GM19351 (cell line): ENCODE measurements around the gene AHRR.
"Not testable (repeated sequence)": the region's sequence is repeated elsewhere in the genome, so short reads cannot be mapped to it uniquely, and the experiment has no call there.

Experiments
- ATAC-seq: cut with Tn5 transposase; IDR thresholded peaks from one replicate; pipeline ENCODE4 v1.9.1; 2021; ENCODE audit warnings: mild to moderate bottlenecking, moderate library complexity; ENCODE audit not compliant: unreplicated experiment

Gene AHRR

DNA sequence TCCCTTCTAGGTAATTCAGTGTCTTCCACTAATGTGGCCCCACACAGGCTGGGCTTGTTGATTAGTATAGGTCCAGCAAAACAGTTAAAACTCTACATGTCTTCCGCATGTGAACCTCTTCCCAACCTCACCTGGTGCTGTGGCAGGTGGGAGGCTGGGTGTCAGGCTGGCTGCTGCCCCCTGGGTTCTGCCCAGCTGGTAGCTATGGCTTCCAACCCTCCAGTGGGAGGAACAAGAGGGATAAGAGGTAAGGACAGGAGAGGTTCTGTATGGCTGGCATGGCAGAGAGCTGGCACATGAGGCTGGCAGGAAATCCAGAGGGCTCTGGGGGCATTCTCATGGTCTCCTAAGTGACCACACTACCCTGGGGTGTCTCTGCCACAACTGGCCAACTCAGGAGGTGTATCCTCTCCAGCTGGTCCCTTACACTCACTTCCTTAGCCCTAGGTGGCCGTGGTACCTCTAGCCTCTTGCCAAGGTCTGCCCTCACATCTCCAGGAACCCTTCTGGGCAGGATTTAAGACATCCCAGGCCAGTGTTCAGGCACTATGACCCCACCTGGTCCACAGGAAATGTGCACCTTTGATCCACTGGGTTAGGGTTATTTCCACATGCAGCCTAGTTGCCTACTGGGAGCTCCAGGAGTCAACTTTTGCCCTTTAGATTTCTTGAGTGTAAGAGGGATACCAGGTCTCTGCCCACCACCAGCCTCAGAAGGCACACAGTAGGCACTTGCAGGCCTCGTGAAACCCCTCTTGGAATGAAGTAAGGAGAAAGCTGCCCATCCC, 41.7 kb downstream of the AHRR start:
- no peak for ATAC-seq

DNA sequence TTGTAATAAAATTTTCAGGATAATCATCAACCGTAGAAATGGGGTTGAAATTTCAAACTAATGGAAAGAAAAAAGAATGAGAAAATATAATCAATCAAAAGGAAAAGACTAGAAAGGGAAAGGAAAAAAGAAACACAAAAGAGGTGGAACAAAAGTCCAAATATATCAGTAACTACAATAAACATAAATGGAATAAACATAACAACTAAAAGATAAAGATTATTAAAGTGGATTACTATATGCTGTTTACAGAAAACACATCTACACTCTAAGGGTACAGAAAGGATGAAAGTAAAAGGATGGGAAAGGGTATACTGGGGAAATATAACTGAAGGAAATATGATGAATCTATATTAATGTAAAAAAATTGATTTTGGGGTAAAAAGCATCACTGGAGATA, 43.0 kb downstream of the AHRR start:
- no peak for ATAC-seq

DNA sequence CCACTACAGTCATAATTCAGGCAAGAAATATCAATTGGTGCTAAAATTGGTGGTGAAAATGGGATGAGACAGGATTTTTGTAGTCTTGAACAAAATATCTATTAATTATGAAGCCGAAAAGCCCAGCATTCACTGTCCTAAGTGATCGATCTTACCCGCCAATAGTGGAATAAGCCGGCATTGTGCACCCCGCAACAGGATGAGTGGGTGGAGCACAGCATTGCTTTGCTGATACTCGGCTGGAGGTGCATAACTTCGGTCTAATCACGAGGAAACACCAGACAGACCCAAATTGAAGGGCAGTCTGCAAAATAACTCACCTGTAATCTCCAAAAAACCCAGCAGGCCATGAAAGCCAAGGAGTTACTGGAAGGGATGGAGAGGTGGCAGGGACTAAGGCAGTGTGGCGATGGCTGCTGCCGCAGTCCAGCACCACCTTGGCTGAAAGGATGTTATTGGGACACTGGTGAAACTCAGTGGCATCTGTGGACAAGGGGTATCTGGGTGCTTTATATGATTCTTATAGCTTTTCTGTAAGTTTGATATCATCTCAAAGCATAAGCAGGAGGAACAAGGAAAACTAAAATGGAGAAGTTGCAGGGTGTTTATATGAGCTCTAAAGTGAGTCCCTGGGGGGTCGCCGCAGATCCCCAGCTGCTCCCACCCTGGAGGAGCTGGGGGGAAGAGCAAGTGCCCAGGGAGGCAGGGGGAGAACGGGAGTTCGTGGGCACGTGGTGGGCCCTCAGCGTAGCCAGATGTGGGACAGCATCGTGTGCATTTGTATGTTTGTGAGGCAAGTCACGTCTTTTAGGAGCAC, 45.2 kb downstream of the AHRR start:
- ATAC-seq: no peak

DNA sequence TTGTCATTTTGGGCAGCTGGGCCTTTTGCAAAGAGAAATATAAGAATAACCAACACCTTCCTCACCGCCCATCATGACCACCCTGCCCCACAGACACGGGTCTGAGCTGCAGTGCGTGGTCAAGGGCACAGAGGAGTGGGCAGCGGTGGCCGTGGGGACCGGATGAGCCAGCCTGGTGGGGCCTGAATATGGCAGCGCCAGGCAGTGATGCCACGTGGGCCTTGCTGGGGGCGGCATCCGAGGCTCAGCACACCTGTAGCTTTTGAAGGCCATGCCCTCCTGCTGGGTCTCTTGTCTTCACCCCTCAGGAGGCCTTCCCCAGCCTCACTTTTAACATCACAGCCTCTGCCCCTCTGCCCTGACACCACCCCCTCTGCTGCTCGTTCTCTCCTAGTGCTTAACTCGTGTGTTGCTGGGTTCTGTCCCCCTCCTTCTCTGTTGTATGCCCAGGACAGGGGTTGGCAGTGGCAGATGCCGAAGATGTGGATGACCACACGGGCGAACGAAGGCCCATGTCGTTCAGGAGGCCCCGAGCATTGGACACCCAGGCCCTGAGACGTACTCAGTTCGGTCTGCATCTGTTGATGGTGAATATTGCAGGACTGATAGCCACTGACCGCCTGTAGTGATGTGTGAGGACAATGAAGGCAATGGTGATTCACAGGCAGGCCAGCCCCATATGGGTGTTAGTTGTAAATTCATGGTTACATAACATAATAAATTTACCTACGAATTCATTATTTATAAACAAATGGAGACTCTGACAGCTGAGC, 46.0 kb downstream of the AHRR start:
- no peak for ATAC-seq

DNA sequence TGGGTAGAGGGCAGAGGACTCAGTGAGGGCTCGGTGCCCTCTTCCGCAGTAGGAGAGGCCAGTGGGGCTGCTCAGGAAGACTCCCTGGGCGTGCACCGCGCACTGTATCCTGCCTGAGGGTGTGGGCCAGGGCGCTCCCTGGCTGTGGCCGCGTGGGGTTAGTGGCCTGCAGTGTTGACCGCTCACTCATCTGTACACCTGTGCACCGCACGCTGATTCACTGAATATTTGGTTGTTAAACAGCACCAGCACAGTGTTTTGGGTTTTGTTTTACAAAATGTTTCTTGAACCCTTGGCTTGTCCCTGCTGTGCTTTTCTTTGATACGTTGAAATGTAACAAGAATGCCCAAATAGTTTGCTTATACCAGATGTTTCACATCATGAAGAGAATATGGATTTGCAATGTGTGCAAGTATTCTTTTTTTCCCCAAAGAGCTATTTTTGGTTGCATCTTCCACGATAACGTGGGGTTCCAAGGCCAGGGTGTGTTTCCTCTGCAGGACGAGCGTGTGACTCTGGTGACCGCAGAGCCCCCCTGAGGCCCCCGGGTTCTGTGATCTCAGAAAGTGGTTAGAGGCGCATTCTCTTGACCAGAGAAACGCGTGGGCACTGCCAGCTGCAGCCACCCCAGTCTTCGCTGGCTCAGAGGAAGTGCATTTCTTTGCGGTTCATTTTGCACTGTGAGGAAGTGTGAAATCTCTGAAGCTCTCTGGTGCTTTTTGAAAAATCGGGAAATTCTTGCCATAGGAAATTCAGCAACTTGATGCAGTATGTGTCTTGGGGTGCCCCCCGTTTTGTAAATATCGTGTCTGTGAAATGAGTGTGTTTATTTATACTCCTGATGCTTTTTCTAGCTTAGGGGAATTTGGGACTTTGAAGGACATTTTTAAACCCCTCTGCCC, 46.9 kb downstream of the AHRR start:
- ATAC-seq: peak; percentile 58

DNA sequence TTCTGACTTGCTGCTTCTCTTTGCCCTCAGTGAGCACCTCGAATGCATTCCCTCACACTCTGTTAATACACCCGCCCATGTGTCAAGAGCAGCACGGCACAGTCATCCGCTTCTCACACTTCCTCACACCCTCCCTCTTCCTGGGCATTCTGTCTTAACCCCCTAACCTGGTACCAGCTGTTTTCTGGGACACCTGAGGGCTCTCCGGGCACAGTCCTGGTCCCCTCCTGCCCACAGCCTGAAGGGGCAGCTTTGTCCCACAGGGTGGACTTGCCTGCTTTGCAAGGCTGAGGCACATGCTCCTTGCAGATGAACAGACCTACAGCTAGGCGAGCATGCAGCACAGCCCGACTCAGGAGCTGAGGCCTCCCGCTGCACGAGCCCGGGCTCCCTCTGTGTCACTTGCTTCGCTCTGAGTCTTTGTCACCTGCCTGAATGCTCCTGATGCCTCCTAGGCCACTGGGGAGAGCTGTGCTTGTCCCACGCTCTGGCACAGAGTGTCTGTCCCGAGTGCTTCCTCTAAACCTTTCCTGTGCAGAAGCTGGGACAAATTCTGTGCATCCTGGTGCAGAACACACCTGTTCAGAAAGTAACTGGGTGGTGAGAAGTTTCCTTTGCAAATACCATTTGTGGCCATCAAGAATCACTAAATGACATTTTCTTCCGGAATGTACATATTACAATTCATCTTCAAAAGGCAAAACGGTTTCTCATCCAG, 47.8 kb downstream of the AHRR start:
- ATAC-seq: peak; percentile 30

DNA sequence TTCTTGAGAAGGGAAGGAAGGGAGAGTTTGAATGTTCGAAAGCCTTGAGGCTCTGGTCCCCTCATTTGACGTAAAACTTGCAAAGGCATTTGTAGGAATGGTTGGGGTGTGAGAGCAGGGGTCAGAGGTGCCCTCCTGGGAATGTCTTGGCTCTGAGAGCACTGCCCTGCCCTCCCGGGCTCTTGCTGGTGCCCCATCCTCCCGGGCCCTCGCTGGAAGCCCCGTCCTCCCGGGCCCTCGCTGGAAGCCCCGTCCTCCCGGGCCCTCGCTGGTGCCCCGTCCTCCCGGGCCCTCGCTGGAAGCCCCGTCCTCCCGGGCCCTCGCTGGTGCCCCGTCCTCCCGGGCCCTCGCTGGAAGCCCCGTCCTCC, 48.3 kb downstream of the AHRR start:
- not testable (repeated sequence) for ATAC-seq

DNA sequence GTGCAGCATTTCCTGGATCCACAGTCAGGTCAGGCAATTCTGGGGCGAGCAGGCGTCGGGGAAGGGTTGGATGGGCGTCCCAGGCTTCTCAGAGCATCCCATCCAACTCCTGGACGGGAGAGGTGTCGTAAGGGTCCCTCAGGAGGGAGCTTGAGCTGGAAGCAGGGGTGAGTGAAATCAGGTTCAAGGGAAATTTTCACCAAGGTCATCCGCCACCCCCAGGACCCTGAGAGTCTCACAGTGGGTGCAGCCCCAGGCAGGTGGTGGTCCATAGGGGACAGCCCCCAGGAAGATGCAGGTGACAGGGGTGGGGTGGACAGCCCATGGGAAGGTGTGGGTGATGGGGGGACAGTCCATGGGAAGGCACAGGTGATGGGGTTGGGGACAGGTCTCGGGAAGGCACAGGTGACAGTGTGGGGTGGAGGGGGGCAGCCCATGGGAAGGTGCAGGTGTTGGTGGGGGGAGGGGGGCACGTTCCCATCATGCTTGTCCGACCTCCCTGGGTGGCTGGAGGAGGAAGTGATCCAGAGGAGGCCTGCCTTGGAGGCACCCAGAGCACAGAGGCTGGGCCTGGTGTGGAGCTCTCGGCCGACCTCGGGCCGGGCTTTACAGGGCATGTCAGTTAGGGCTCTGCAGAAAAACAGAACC, 48.9 kb downstream of the AHRR start:
- no peak for ATAC-seq

DNA sequence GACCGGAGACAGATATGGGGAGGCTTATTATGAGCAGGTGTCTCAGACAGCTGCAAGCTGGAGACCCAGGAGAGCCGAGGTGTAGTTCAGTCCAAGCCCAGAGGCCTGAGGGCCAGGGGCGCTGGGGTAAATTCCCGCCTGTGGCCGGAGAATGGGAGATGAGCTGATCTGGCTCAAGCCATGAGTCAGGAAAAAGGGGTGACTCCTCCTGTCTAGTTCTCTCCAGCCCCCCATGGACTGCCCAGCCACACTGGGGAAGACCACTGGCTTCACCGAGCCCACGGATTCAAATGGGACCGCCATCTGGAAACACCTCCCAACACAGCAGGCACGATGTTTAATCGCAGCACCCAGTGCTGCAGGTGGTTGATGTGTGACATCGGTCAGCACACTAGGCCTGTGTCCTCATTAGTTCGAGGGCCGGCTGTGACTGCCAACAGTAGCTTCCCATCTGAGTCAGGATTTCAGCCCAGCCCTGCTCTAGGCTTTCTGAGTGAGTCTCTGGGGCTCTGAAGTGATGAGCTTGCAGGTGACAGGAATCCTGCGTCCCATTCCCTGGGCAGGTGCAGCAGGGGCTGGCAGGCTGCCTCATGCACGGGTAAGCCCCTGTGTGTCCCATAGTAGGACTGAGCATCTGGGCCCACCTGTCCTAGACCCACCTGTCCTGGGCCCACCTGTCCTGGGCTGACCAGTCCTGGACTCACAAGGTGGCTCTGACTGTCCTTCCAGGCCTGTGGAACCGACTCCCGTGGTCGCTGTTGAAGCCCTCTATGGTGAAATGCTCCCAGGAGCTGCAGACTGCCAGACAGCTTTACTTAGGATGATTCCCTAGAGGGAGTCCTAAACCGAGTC, 49.7 kb downstream of the AHRR start:
- no peak for ATAC-seq

DNA sequence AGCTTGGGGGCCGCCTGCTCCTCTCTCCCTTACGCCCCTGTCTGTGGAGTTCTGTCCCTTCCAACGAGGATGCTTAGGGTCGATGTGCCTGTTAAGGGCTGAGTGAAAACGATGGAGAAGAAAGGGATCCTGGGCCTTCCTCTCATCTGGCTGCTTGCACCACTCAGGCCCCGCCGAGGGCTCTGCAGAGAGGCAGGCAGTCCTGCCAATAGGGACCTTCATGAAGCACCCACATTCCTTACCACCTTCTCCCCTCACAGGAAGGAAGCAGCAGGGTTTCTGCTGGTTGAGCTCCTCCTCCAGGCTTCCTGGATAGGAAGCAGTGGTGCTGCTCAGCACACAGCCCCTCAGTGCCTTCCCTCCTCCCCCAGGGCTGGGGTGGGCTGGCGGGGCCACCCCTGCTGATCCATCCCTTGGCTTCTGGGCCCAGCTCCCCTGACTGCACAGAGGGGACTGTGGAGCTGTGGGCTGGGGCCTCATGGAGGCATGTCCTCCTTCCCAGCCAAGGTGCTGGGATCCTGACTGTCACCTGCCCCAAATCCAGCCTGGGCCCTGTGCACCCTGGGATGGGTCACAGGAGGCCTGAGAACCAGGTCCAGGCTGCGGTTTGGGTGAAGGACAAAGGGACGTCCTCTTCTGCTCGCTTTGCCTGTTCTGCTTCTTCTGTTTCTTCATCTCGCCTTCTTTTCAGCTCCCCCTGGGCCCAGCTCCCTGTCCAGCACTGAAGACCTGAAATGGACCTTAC, 50.5 kb downstream of the AHRR start:
- no peak for ATAC-seq

DNA sequence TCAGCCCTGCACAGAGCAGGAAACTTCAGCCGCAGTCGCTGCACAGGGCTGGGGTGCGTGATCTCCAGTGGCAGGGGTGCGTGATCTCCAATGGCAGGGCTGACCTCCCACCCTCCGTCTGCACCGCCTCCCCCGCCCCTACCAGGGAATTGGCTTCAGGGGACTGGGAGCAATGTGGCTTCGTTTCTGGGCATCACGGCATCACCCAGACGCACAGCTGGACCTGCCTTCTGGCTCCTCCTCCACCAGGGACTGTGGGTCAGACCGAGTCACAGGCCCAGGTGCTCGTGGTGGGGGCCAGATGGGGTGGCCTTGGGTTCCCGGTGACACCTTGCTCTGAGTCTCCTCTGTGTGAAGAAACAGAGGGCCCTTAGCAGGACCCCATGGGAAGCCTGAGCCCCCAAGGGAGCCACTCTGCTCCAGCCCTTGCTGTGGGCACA, 51.1 kb downstream of the AHRR start:
- ATAC-seq: no peak

DNA sequence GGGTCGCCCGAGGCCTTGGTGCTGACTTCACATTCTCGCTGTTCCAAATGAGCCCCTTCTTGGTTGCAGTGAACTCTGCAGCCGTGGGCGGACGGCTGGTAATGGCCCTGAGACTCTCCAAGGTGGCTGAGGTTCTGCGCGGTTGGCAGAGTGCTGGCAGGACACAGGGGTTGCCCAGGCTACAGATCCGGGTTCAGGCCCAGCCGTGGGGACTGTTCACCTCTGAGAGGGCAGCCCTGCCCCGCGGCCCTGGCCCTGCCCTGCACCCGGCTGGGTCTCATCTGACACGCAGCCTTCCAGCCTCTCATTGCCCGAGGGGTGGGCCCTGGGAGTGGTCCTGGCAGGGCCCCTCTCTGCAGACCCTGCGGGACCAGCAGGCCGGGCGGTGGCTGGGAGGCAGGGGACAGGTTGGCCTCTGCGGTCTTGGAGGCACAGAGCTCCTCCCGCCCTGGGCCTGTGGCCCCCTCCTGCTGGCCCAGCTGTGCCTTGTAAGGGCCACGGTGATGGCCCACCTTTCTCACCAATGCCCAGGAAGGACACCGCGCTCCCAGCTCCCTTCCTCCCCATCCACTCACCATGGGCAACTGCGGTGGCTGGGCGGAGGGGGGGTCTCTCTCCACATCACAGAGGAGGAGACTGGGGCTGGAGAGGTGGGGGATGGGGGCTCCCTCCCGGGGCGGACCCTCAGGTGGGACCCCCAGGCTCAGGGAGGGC, 51.6 kb downstream of the AHRR start:
- ATAC-seq: peak; percentile 1

DNA sequence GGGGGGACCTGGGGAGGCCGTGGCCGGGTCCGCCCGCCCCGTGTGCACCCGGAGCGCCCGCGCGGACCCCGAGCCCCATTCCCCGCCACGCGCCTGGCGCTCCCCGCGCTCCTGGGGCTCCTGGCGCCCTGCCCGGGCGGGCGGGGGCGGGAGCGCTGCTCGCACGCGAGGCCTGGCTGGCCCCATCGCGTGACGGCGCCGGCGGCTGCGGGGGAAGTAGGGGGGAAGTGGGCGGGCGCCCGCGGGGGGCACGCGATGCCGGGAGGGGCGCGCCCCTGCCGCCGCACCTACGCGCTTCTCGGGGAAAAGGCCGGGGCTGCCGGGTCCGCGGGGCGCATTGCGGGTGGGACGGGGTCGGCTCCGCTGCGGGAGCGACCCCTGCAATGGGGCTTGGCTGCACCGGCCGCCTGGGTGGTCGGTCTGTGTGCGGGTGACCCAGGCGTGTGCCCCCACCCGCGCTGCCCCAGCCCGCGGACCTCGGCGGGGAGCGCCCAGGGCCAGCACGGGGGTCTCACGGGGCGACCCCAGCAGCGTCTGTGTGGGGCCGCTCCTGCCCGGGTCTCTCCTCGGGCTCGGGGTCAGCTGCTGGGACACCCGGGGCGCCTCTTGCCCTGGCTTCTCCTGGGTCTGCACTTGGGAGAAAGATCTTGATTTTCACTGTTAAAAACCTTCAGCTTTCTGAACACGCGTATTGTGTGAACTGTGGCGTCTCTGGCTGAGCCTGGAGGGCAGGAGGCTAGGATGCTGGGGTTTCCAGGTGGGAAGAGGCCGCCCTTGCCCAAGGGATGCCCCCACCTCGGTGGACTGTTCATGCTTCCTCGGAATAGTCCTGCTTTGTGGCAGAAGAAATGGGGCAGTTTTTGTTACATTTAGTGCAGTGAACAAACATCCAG, 52.4 kb downstream of the AHRR start:
- peak; percentile 32 for ATAC-seq

DNA sequence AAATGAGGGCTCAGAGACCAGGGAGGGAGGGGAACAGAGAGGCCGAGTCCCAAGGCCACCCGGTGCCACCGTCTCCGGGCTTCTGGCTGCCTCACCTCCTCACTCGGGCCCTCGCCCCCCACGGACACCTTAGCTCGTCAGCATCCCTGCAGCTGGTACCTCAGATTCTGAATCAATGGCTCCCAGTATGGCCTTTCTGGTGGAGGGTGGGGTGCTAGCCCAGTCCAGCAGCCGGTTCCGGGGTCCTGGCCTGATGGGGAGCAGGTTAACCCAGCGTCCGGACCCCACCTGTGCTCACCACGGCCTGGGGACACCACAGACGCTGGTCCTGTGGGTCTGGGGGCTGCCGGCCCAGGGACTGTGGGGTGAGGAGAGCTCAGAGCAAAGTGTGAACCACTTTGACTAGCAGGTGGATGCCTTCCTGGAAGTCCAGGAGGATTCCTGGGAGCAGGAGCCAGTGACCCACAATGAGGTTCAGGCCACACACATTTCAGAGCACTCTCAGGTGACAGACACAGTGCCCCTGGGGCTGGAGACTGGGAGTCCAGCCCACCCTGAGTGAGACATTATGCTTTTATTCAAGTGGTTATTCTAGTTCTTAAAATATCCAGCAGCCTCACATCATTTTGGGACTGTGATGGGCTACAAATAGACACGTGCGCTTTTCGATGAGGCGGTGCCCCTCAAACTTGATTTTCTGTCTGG, 53.3 kb downstream of the AHRR start:
- ATAC-seq: no peak

DNA sequence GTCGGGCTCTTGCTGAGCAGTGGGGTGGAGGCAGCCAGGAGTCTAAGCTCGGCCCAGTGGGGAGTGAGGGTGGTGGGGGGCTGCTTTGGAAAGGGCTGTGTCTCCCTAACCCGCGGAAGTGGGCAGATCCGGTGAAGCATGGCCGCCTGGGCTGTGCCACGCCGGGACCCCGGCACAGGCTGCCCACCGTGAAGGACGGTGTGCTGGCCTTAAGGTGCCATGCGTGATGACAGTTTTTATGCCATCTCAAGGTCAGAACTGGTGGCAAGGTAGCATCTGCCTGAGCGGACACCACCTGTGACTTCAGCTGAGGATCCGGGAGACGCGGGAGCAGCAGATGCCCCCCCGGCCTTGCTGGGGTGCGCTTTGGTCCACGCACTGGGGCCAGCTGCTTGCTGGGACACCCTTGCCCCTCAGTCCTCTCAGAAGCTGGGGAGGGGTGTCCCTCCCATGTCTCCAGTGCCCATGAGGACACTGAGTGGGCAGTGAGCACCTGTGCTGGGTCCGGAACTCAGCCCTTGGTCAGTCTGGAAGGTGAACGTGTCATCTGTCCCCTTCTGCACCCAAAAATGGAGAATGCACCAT, 53.9 kb downstream of the AHRR start:
- no peak for ATAC-seq
